ENCODE results near the gene CLIC4.
"Not testable (repeated sequence)": the region's sequence is repeated elsewhere in the genome, so short reads cannot be mapped to it uniquely, and the experiment has no call there.

CLIC4 gene

GRCh38 chr1:24875991-24876506, 130.8 kb downstream of the CLIC4 start:
- no peak for DNase-seq (ENCODE audit: low read depth in 2 of 2)

GRCh38 chr1:24878045-24878444, 132.8 kb downstream of the CLIC4 start:
- DNase-seq (ENCODE audit: low read depth in 2 of 2) = no peak

GRCh38 chr1:24878775-24879742, 133.8 kb downstream of the CLIC4 start:
- DNase-seq (ENCODE audit: low read depth in 2 of 2) = no peak

GRCh38 chr1:24881034-24881433, 135.8 kb downstream of the CLIC4 start:
- DNase-seq (ENCODE audit: low read depth in 2 of 2) = no peak

- no peak for DNase-seq (ENCODE audit: low read depth in 2 of 2)
These were observed 139.5 kb downstream of the CLIC4 start for GRCh38 chr1:24884751-24885150.

GRCh38 chr1:24886241-24886640, 141.0 kb downstream of the CLIC4 start:
- DNase-seq (ENCODE audit: low read depth in 2 of 2) = no peak

GRCh38 chr1:24888061-24888970, 143.1 kb downstream of the CLIC4 start:
- no peak for DNase-seq (ENCODE audit: low read depth in 2 of 2)

- no peak for DNase-seq (ENCODE audit: low read depth in 2 of 2)
These were observed 143.9 kb downstream of the CLIC4 start for GRCh38 chr1:24888971-24889676.

- no peak for DNase-seq (ENCODE audit: low read depth in 2 of 2)
These were observed 145.6 kb downstream of the CLIC4 start for GRCh38 chr1:24890887-24891286.

- DNase-seq (ENCODE audit: low read depth in 2 of 2) = not testable (repeated sequence)
These were observed 146.1 kb downstream of the CLIC4 start for GRCh38 chr1:24891367-24891766.

- DNase-seq (ENCODE audit: low read depth in 2 of 2) = no peak
These were observed 147.2 kb downstream of the CLIC4 start for GRCh38 chr1:24892188-24893153.

GRCh38 chr1:24893431-24893830, 148.2 kb downstream of the CLIC4 start:
- no peak for DNase-seq (ENCODE audit: low read depth in 2 of 2)
